Stimulated activated CD4-positive, alpha-beta T cell treated with anti-CD3 and anti-CD28 coated beads, Interleukin-2, amount 100 ng/mL, for 48 hours (primary cell): ENCODE results near the gene ATP5PB.

Experiments
- DNase-seq, 2 donors: peaks; one replicate each; pipeline ENCODE4 v3.0.0-alpha.2; 2020

ATP5PB gene

DNA sequence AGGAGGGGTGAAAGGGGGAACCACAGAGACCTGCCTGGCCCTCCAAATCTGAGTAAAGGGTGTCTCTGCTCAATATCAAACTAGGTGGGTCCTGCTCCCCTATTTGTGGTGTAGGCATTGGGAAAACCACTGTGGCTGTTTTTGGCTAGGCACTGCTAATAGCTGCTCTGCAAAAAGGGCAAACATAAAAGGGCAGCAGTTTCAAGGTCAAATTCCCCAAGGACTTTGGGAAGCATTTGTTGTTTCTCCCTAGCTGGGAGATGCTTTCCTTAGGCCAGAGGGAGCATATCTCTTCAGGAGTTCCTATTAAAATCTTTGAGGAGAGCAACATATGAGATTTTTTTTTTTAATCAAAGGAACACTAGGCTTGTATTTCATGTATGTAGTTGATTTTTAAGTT lies 26.9 kb downstream of the ATP5PB start:
- DNase-seq: no peak

GRCh38 chr1:111476761-111477309 lies 27.6 kb downstream of the ATP5PB start:
- DNase-seq: peak in 1 of 2 donors; percentile 21

DNA sequence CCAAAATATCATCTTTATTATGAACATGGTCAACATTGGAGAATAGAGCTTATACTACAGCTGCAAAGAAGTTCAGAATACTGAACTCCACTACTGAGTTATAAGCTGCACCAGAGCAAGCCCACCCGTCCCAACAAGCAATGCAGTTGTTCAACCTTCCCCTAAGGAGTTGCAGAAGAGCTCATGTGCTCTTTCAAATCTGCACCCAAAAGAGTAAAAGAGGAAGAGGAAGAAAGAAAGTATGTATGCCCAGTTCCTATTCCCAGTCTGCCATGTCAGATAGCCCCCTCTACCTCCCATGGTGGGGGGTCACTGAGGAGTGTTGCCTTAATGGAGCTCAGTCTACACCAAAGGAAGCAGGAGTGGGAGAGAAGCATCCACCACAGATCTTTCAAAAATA lies 31.4 kb downstream of the ATP5PB start:
- DNase-seq: no peak

DNA sequence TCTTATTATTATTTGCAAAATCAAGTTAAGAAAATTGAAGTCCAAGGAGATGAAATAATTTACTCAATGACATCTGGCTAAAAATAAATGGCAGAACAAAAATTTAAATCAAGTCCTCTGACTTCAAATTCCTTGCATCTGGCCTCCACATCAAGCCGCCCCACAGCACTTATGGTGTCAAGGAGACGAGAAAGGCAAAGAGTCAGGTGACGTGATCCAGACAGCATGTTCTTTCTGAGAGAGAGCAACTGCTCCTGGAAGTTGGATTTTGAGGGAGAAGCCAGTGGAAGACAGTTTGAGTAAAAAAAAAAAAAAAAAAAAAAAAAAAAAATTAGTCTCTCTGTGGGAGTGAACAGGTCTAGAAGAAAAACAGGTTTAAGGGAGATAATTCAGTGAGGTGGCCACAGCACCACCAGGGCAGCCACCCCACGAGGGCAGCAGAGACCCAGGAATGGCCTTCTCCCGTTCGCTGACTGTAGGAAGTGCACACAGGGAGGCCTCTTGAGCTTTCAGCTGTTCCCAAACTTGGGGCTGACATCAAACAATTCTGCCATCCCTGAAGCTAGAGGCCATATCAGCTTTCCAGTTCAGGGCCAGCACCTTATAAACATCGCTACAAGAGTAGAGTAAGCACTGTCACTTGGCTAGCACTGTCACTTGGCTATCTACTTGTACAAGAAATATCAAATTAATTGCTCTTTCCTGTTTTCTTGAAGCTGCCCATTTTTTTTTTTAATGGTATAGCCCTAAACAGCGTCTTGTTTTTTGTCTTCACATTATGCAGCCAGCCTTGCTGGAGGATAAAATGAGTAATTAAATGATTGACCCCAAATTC lies 32.3 kb downstream of the ATP5PB start:
- peak; percentile 48 to 49 for DNase-seq

GRCh38 chr1:111483166-111483565 lies 33.9 kb downstream of the ATP5PB start:
- no peak for DNase-seq

DNA sequence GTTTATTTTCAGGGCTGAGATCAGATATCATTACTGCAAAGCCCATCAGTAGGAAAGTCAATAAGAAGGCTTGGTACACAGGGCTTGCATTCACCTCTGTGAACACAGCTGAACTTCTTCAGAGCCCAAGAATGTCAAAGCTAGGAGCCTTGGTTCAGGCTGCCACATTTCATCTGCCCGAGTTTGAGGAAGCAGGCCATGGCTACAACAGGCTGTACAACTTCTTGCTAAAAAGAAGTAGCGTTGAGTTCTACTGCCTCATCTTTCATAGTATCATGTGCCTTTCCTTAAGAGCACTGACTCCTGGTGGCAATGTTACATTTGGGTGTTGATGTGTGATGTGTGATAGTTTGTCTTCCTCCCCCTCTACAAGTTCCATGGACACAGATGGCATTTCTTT lies 34.6 kb downstream of the ATP5PB start:
- DNase-seq: no peak

GRCh38 chr1:111484391-111485026 lies 35.2 kb downstream of the ATP5PB start:
- DNase-seq: no peak

- DNase-seq: no peak
These were observed 37.2 kb downstream of the ATP5PB start for GRCh38 chr1:111486431-111486830.

DNA sequence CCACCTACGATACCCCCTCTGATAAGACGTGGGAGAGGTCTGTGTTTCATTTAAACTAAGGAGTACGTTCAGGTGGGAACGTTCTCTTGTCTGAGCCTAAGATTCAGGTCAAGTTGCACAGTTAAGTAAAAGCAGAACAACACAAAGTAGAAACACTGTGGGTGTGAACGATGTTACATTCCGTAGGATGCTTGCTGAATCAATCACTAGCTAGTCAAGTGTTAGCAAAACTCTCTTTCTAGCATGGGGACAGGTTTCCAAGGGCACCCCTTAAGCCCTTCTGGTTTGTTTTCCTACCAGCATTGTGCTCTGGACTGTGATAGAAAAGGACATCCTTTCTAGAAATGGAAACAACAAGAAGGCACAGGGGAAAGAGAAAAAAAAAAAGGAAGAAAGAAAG lies 37.9 kb downstream of the ATP5PB start:
- no peak for DNase-seq

DNA sequence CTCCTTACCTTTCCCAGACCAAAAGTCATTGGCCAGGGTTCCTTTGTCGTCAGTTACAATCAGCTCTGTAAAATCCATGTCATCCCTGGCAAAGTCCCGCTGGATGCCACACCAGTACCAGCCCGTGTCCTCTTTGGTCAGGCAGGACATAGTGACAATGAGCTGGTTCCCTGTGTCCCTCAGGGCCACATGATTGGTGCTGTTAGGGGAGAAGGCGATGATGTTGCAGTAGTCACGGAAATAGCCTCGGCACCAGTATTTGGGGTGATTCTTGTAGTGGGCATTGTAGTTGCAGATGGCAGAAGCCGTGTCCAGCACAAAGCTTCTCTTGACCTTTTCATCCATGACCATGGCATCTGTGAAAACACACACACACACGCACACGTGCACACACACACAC lies 39.4 kb downstream of the ATP5PB start:
- DNase-seq: no peak

DNA sequence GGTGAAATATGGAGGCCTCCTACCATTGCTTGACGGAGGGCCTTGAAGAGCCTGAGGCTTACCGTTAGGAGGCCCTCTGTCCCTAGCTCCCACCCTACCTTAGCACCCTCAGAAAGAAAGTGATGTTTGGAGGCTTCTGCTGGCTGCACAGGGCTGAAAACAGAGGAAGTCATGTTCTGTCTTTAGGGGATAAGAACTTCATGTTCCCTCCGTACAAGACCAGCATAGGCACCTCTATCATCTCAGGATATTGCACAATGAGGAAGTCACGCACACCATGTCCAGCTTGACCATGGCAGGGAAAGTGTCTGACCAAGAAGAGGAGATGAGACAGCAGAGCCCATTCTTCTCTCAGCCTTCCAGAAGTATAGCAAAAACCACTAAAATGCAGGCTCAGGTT lies 40.3 kb downstream of the ATP5PB start:
- DNase-seq: no peak

GRCh38 chr1:111490220-111490619 lies 41.0 kb downstream of the ATP5PB start:
- DNase-seq: no peak

DNA sequence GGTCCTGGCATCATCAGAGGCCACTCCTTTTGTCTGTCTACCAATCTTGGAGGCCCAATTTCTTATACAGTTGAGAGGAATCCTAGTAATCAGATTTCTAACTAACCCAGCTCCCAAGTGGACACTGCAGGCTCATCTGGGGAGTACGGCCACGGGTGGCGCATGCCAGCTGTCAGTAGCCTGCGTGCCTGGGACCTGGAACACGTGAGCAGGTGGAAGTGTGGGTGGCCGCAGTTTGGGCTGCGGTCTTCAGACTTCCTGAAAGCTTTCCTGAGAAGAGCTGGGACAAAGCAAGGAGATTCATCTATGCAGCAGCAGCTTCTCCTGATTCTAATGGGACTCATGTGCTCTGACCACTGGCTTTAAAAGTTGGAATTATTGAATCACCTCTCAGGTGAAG lies 41.8 kb downstream of the ATP5PB start:
- no peak for DNase-seq

- no peak for DNase-seq
These were observed 47.1 kb downstream of the ATP5PB start for GRCh38 chr1:111496398-111496797.

GRCh38 chr1:111497592-111497991 lies 48.3 kb downstream of the ATP5PB start:
- no peak for DNase-seq

GRCh38 chr1:111499026-111499785 lies 49.9 kb downstream of the ATP5PB start:
- no peak for DNase-seq

GRCh38 chr1:111501645-111502044 lies 52.4 kb downstream of the ATP5PB start:
- DNase-seq: no peak

- no peak for DNase-seq
These were observed 54.4 kb downstream of the ATP5PB start, which contains the start of the genes ADORA3 and TMIGD3 for GRCh38 chr1:111503585-111504060. Gene ADORA3 (minus strand): TSS chr1:111503633. CDS start chr1:111503354, 279 bp downstream. Gene TMIGD3 (minus strand): TSS chr1:111503633. CDS start chr1:111503354, 279 bp downstream.

- DNase-seq: no peak
These were observed 54.8 kb downstream of the ATP5PB start for GRCh38 chr1:111504097-111504496.

DNA sequence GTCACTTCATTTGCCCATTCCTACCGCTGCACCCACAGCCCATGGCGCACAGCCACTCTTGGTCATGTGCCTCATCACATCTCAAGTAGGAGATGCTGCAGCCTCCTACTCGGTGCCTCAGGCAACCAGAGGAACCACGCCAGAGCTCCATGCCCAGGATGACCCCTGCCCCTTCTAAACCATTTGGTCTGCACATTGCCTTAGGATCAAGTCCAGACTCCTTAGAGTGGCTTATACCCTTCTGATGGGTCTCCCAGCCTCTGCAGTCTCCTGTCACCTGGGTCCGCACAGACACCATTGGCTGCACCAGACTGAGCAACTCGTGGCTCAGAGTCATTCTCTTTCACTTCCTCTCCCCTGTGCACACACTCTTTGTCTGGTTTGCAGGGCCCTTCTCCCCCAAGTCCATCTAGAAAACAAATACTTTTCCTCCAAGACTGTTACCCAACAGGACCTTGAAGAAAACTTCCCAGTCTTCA lies 56.4 kb downstream of the ATP5PB start:
- no peak for DNase-seq

- no peak for DNase-seq
These were observed 57.3 kb downstream of the ATP5PB start for GRCh38 chr1:111506561-111506960.

DNA sequence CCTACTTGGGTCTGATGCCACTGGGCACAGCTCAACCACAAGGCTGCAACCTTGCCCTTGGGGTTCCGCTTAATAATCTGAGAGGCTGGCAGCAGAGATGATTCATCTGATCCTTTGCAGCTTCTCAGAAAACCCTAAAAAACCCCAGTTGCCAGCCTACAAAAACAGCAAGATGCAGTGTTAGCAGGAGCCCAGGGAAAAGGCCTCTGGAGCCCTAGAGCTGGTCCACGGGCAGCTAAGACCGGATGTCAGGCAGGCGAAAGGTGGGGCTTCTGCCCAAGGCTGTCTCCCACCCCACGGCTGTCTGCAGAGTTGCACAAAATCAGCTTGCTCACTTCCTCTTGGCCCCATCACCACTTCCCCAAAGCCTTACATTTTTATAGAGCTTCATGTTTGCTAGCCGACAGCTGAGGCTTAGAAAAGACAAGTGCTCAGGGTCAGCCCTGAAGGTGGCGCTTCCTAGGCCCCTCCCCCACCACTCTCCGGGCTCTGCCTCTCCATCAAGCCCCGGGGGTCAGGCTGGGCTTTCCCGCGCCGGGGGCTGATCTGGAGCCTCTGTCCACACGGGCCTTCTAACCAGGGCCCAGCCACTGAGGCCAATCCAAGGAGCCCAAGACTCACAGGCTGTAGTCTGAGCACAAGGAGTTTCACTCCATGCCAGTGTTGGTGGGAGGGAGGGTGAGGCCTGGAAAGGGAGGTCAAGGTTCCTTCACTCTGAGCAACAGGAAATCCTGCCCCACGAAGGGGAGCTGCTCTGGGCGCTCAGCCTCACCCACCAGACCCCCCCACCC lies 58.3 kb downstream of the ATP5PB start:
- peak; percentile 44 to 49 for DNase-seq
